Subcutaneous abdominal adipose tissue (tissue), 5 donors: ENCODE results near the gene NIPAL3.

ENCODE experiments used
- H3K27ac ChIP-seq: one replicate; pipeline ENCODE4 v1.7.0; 2013; ENCODE audit warnings: low read depth, mild to moderate bottlenecking, inconsistent platforms, low read length, moderate library complexity
- H3K27me3 ChIP-seq, 5 donors: one replicate each; pipeline ENCODE4 v1.7.0; 2013; ENCODE audit warnings: low read length in 5 of 5, inconsistent platforms in 1 of 5; ENCODE audit not compliant: control insufficient read depth in 5 of 5, insufficient read depth in 4 of 5
- H3K36me3 ChIP-seq, 5 donors: one replicate each; pipeline ENCODE4 v1.7.0; 2013; ENCODE audit warnings: low read length in 5 of 5; ENCODE audit not compliant: control insufficient read depth in 5 of 5, insufficient read depth in 5 of 5
- H3K4me1 ChIP-seq, 5 donors: one replicate each; pipeline ENCODE4 v1.7.0; 2013; ENCODE audit warnings: low read length in 5 of 5, mild to moderate bottlenecking in 3 of 5, moderate library complexity in 1 of 5; ENCODE audit not compliant: control insufficient read depth in 5 of 5, insufficient read depth in 5 of 5
- H3K4me3 ChIP-seq, 5 donors: one replicate each; pipeline ENCODE4 v1.7.0; 2013; ENCODE audit warnings: low read length in 5 of 5, low read depth in 1 of 5
- H3K9ac ChIP-seq, 5 donors: one replicate each; pipeline ENCODE4 v1.7.0; 2013; ENCODE audit warnings: low read length in 5 of 5, mild to moderate bottlenecking in 4 of 5, moderate library complexity in 3 of 5
- H3K9me3 ChIP-seq, 5 donors: one replicate each; pipeline ENCODE4 v1.7.0; 2013; ENCODE audit warnings: low read length in 5 of 5; ENCODE audit not compliant: control insufficient read depth in 5 of 5
- donor health status: healthy.
- donor health status: healthy.
- donor health status: healthy.
- donor health status: healthy.
- donor health status: healthy.

The NIPAL3 gene

DNA sequence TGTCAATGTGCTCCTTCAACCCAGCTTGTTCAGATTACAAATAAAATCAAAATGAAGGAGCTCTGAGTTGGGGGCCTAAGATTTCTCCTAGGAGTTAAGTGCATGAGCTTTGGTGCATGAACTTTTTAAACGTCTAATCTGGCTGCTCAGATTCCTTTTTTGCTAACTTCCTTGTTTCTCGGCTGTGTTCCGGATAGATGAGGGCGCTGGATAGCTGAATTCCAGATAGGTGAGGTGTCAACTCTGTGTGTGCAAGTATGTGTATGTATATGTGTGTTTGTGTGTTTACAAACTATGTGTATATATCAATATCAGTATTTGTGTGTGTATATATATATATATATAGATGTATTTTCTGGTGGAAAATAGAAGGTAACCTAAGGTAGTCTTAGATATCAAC lies 49.5 kb downstream of the NIPAL3 start:
- Histone ChIP-seq H3K4me1 (no peaks in the 10 kb centered on the region), H3K9ac (no peak overlapping the region), H3K27me3 (no peaks in the 10 kb centered on the region), H3K9me3 (no peaks in the 10 kb centered on the region), H3K36me3 (peaks cover 3 to 20% (median 12%) of the 10 kb centered on the region in 5 donors), H3K27ac (no peak overlapping the region), H3K4me3 (no peak overlapping the region)

DNA sequence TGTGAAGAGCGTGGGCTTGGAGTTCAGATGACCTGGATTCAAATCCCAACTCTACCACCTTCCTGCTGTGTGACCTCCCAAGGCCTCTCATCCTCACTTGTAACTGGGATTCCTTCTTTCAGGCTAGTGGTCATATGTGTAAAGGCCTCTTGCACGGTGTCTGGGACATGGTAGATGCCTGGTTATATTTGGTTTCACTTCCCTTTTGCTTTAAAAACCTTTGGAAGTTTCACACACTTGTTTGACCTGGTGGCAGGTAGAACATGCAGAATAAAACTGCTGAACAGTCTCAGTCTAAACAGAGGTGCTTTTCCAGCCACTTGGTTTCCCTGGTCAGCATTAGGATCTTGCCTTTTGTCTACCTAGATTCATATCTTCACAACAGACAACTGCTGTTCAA lies 50.0 kb downstream of the NIPAL3 start:
- H3K4me3 ChIP-seq, result no peak overlapping the region
- no peak overlapping the region for H3K27ac ChIP-seq
- no peaks in the 10 kb centered on the region for H3K4me1 ChIP-seq
- H3K27me3 ChIP-seq, result no peaks in the 10 kb centered on the region
- no peaks in the 10 kb centered on the region for H3K9me3 ChIP-seq
- no peak overlapping the region for H3K9ac ChIP-seq
- H3K36me3 ChIP-seq, result peaks cover 2 to 18% (median 7%) of the 10 kb centered on the region in 5 donors

- H3K4me3 ChIP-seq, result no peak overlapping the region
- H3K36me3 ChIP-seq, result peaks cover 0 to 14% (median 6%) of the 10 kb centered on the region in 5 donors
- H3K27ac ChIP-seq, result no peak overlapping the region
- H3K4me1 ChIP-seq, result no peaks in the 10 kb centered on the region
- no peaks in the 10 kb centered on the region for H3K9me3 ChIP-seq
- no peaks in the 10 kb centered on the region for H3K27me3 ChIP-seq
- no peak overlapping the region for H3K9ac ChIP-seq
Observed at GRCh38 chr1:24468685-24469316, 53.2 kb downstream of the NIPAL3 start.

DNA sequence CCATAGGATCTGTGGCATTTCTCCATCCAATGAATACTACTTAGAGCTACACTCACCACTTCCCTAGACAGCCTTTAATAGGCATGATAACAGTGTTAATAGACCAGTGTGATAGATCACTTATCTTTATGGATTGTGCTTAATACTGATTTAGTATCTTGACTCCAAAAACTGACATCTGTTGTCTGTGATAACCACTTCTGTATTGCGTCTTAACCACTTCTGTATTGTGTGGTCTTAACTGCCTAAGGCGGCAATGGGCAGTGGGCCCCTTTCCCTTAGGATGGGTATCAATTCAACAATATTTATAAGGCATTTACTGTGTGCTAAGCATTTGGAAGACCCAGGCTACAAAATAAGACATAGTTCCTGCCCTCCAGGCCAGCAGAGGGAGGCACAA lies 55.0 kb downstream of the NIPAL3 start:
- Histone ChIP-seq H3K27me3 (no peaks in the 10 kb centered on the region), H3K4me3 (no peak overlapping the region), H3K36me3 (peaks cover 0 to 9% (median 4%) of the 10 kb centered on the region in 5 donors), H3K9me3 (no peaks in the 10 kb centered on the region), H3K27ac (no peak overlapping the region), H3K4me1 (peaks cover 0 to 3% (median 0%) of the 10 kb centered on the region in 5 donors), H3K9ac (no peak overlapping the region)

- Histone ChIP-seq H3K27ac (no peak overlapping the region), H3K36me3 (peaks cover 0 to 3% (median 0%) of the 10 kb centered on the region in 5 donors), H3K4me1 (peaks cover 0 to 3% (median 0%) of the 10 kb centered on the region in 5 donors), H3K27me3 (no peaks in the 10 kb centered on the region), H3K9ac (no peak overlapping the region), H3K9me3 (no peaks in the 10 kb centered on the region), H3K4me3 (no peak overlapping the region)
Observed at GRCh38 chr1:24472527-24473251, 57.1 kb downstream of the NIPAL3 start.

GRCh38 chr1:24474193-24474592 lies 58.6 kb downstream of the NIPAL3 start:
- Histone ChIP-seq H3K4me3 (no peak overlapping the region), H3K9ac (no peak overlapping the region), H3K4me1 (peaks cover 0 to 3% (median 0%) of the 10 kb centered on the region in 5 donors), H3K27me3 (no peaks in the 10 kb centered on the region), H3K27ac (no peak overlapping the region), H3K36me3 (no peaks in the 10 kb centered on the region), H3K9me3 (no peaks in the 10 kb centered on the region)

DNA sequence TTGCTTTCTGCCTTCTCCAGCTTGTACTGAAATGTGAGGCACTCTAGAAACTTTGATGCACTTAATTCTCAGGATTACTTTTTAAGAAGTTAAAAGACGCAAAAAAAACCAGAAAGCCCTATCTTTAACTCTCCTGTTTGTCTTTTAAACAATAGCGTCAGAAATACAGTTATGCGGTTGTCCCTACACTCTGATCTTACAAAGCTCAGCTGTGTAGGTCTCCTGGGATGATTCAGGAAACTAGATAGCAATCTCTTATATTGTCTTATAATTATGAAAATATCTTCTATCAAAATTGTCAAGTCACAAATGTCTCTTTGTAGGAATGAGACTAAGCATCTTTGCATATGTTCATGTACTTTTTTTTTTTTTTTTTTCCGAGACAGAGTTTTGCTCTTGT lies 60.1 kb downstream of the NIPAL3 start:
- Histone ChIP-seq H3K27me3 (no peaks in the 10 kb centered on the region), H3K27ac (no peak overlapping the region)

GRCh38 chr1:24476571-24476970 lies 61.0 kb downstream of the NIPAL3 start:
- Histone ChIP-seq H3K27me3 (no peaks in the 10 kb centered on the region), H3K9me3 (no peaks in the 10 kb centered on the region), H3K9ac (no peak overlapping the region), H3K27ac (no peak overlapping the region), H3K36me3 (no peaks in the 10 kb centered on the region), H3K4me3 (no peak overlapping the region), H3K4me1 (peaks cover 0 to 3% (median 0%) of the 10 kb centered on the region in 5 donors)

More for the DNA sequence above, 60.1 kb downstream of the NIPAL3 start:
- Histone ChIP-seq H3K4me1 (peaks cover 0 to 3% (median 0%) of the 10 kb centered on the region in 5 donors), H3K9ac (no peak overlapping the region), H3K36me3 (no peaks in the 10 kb centered on the region), H3K4me3 (no peak overlapping the region), H3K9me3 (no peaks in the 10 kb centered on the region)

DNA sequence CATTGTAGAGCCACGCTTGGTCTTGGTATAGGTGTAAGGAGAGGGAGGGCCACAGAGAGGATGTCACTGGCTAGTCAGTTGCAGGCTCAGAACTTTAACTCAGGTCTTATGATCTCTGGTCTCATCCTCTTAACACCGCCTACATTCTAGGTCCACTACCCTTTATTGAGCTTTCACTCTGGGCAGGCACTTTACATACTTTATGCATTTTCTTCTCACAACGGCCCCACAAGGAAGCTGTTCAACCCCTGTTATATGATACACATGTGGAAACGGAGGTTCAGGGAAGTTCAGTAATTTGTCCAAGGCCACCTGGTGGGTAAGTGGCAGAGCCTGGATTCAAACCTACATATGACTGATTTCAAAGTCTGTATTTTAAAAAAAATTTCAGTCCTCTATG lies 61.7 kb downstream of the NIPAL3 start:
- no peaks in the 10 kb centered on the region for H3K27me3 ChIP-seq
- H3K4me1 ChIP-seq, result peaks cover 0 to 3% (median 0%) of the 10 kb centered on the region in 5 donors
- H3K4me3 ChIP-seq, result no peak overlapping the region
- no peaks in the 10 kb centered on the region for H3K36me3 ChIP-seq
- H3K9me3 ChIP-seq, result no peaks in the 10 kb centered on the region
- no peak overlapping the region for H3K27ac ChIP-seq
- H3K9ac ChIP-seq, result no peak overlapping the region

- Histone ChIP-seq H3K9ac (no peak overlapping the region), H3K9me3 (no peaks in the 10 kb centered on the region), H3K27me3 (no peaks in the 10 kb centered on the region), H3K36me3 (no peaks in the 10 kb centered on the region), H3K4me1 (no peaks in the 10 kb centered on the region), H3K27ac (no peak overlapping the region), H3K4me3 (no peak overlapping the region)
Observed at GRCh38 chr1:24481101-24481500, 65.5 kb downstream of the NIPAL3 start.
